Uterus (tissue), 2 donors: ENCODE measurements around the gene SARS2.

ENCODE experiments used
- CTCF ChIP-seq, 4 experiments: fragments of 200-600 bp in 2 of 4; fragments of 450-650 bp in 2 of 4; sonication (generic) in 2 of 4; IDR thresholded peaks; one replicate each; pipeline ENCODE4 v1.5.1; 2016 to 2019; ENCODE audit warnings: antibody characterized with exemption in 4 of 4, mild to moderate bottlenecking in 2 of 4, moderate library complexity in 1 of 4
- POLR2A ChIP-seq, 2 donors: fragments of 450-650 bp; IDR thresholded peaks; one replicate each; pipeline ENCODE4 v1.6.1; 2016; ENCODE audit warnings: antibody characterized with exemption in 2 of 2, mild to moderate bottlenecking in 1 of 2, moderate library complexity in 1 of 2

- no peak for TF ChIP-seq CTCF (IDR thresholded peaks at IDR 0.05)
- no peak for TF ChIP-seq POLR2A (IDR thresholded peaks at IDR 0.05)
Measured at GRCh38 chr19:38946229-38947010, 15.9 kb upstream of the SARS2 start.
